ENCODE measurements around the gene SYTL1. TPM values are rescaled to one million over a fixed set of nuclear protein-coding genes. Genes with fewer than 3 reads are reported as not detected.

SYTL1 gene
- total and polyA plus RNA-seq, 9 donors, result 0.15 to 20.9 (median 2.6) TPM

- Histone ChIP-seq H3K9me3 (no peaks in the 10 kb centered on the region), H3K4me1 (ENCODE audit: insufficient read depth) (peaks cover 11% of the 10 kb centered on the region), H3K27me3 (no peaks in the 10 kb centered on the region), H3K27ac (no peak overlapping the region), H3K36me3 (no peaks in the 10 kb centered on the region), H3K4me3 (no peak overlapping the region)
- intact Hi-C loops (cut with DNase I), result no loop called here
- DNase-seq, result no peak
- WGBS, 3 donors, result 87 to 92% (median 90%) methylated on average over 15 of the region's 15 CpGs
- TF ChIP-seq CTCF (IDR thresholded peaks at IDR 0.05) (no peak), POLR2A (IDR thresholded peaks at IDR 0.05) (no peak), EP300 (IDR thresholded peaks at IDR 0.05) (no peak)
These were observed 16.5 kb upstream of the SYTL1 start for GRCh38 chr1:27325286-27325685.

GRCh38 chr1:27327964-27328363 lies 13.9 kb upstream of the SYTL1 start:
- no peak for DNase-seq
- Histone ChIP-seq H3K27me3 (no peaks in the 10 kb centered on the region), H3K4me3 (no peak overlapping the region), H3K9me3 (no peaks in the 10 kb centered on the region), H3K27ac (no peak overlapping the region), H3K36me3 (no peaks in the 10 kb centered on the region), H3K4me1 (ENCODE audit: insufficient read depth) (peaks cover 8% of the 10 kb centered on the region)
- 80 to 84% (median 82%) methylated on average over 5 of the region's 5 CpGs for WGBS, 3 donors
- intact Hi-C loops (cut with DNase I), result no loop called here
- TF ChIP-seq CTCF (IDR thresholded peaks at IDR 0.05), result no peak
- TF ChIP-seq POLR2A (IDR thresholded peaks at IDR 0.05), result no peak
- no peak for TF ChIP-seq EP300 (IDR thresholded peaks at IDR 0.05)

- WGBS, 3 donors, result 66 to 74% (median 73%) methylated on average over 8 of the region's 8 CpGs
- Histone ChIP-seq H3K4me1 (ENCODE audit: insufficient read depth) (peaks cover 3% of the 10 kb centered on the region), H3K27ac (no peak overlapping the region), H3K4me3 (no peak overlapping the region), H3K27me3 (no peaks in the 10 kb centered on the region), H3K9me3 (no peaks in the 10 kb centered on the region), H3K36me3 (no peaks in the 10 kb centered on the region)
- intact Hi-C loops (cut with DNase I), result no loop called here
- TF ChIP-seq EP300 (IDR thresholded peaks at IDR 0.05) (no peak), CTCF (IDR thresholded peaks at IDR 0.05) (no peak), POLR2A (IDR thresholded peaks at IDR 0.05) (no peak)
- no peak for DNase-seq
These were observed 11.0 kb upstream of the SYTL1 start for GRCh38 chr1:27330786-27331185.

- Histone ChIP-seq H3K4me1 (ENCODE audit: insufficient read depth) (peaks cover 3% of the 10 kb centered on the region), H3K27ac (no peak overlapping the region), H3K4me3 (no peak overlapping the region), H3K27me3 (no peaks in the 10 kb centered on the region), H3K9me3 (no peaks in the 10 kb centered on the region), H3K36me3 (no peaks in the 10 kb centered on the region)
- TF ChIP-seq POLR2A (IDR thresholded peaks at IDR 0.05) (no peak), EP300 (IDR thresholded peaks at IDR 0.05) (no peak), CTCF (IDR thresholded peaks at IDR 0.05) (no peak)
- intact Hi-C loops (cut with DNase I), result no loop called here
- WGBS, 3 donors, result 84 to 92% (median 86%) methylated on average over 3 of the region's 3 CpGs
- DNase-seq, result peak in 1 of 5 donors; percentile 15
These were observed 10.4 kb upstream of the SYTL1 start for GRCh38 chr1:27331426-27331825.

Data from ovary (tissue), 9 donors.